Neural progenitor cell (in vitro differentiated cells): ENCODE data around the gene CCNG2. TPM values are rescaled to one million over a fixed set of nuclear protein-coding genes. Genes with fewer than 3 reads are reported as not detected.

Source experiments
- DNase-seq: peaks from one replicate; pipeline ENCODE4 v3.0.0-alpha.2; 2016; ENCODE audit warnings: low spot score
- H2AFZ ChIP-seq: fragments of 200-600 bp; sonication (generic); replicated peaks from 2 replicates; pipeline ENCODE4 v1.6.1; 2016; ENCODE audit warnings: antibody characterized with exemption
- H3F3A ChIP-seq: fragments of 200-600 bp; sonication (generic); 2 replicates; pipeline ENCODE4 v1.6.1; 2016; ENCODE audit warnings: antibody characterized with exemption, low read depth
- H3K27ac ChIP-seq: fragments of 200-600 bp; sonication (generic); 2 replicates; pipeline ENCODE4 v1.5.1; 2016; ENCODE audit warnings: mild to moderate bottlenecking
- H3K27me3 ChIP-seq: fragments of 200-600 bp; sonication (generic); 2 replicates; pipeline ENCODE4 v1.6.1; 2016; ENCODE audit warnings: mild to moderate bottlenecking, moderate library complexity
- H3K36me3 ChIP-seq: fragments of 200-600 bp; sonication (generic); 2 replicates; pipeline ENCODE4 v1.5.1; 2016
- H3K4me1 ChIP-seq: fragments of 200-600 bp; sonication (generic); 2 replicates; pipeline ENCODE4 v1.6.1; 2016; ENCODE audit warnings: mixed run types
- H3K4me2 ChIP-seq: fragments of 200-600 bp; sonication (generic); 2 replicates; pipeline ENCODE4 v1.6.1; 2016
- H3K4me3 ChIP-seq: fragments of 200-600 bp; sonication (generic); 2 replicates; pipeline ENCODE4 v1.5.1; 2016
- H3K79me2 ChIP-seq: fragments of 200-600 bp; sonication (generic); 2 replicates; pipeline ENCODE4 v1.6.1; 2016; ENCODE audit warnings: low read depth
- H3K9ac ChIP-seq: fragments of 200-600 bp; sonication (generic); 2 replicates; pipeline ENCODE4 v1.6.1; 2016
- H3K9me3 ChIP-seq: fragments of 200-600 bp; sonication (generic); 2 replicates; pipeline ENCODE4 v1.5.1; 2016; ENCODE audit warnings: low read depth
- H4K20me1 ChIP-seq: fragments of 200-600 bp; sonication (generic); 2 replicates; pipeline ENCODE4 v1.6.1; 2016; ENCODE audit warnings: low read depth
- H3K27ac Mint-ChIP-seq: 3 replicates; pipeline ENCODE4 v1.8.0; 2021; ENCODE audit warnings: mixed read lengths
- H3K27me3 Mint-ChIP-seq: 2 replicates; pipeline ENCODE4 v1.8.0; 2022; ENCODE audit warnings: low read depth, mild to moderate bottlenecking, inconsistent platforms, moderate library complexity, mixed read lengths; ENCODE audit not compliant: insufficient read depth
- H3K36me3 Mint-ChIP-seq: 3 replicates; pipeline ENCODE4 v1.8.0; 2021; ENCODE audit warnings: mixed read lengths
- H3K4me1 Mint-ChIP-seq: 3 replicates; pipeline ENCODE4 v1.8.0; 2021; ENCODE audit warnings: mixed read lengths
- H3K4me3 Mint-ChIP-seq: 3 replicates; pipeline ENCODE4 v1.8.0; 2021; ENCODE audit warnings: mild to moderate bottlenecking, moderate library complexity, mixed read lengths
- H3K9me3 Mint-ChIP-seq: 3 replicates; pipeline ENCODE4 v1.8.0; 2020; ENCODE audit warnings: mixed read lengths
- EZH2 ChIP-seq: fragments of 200-600 bp; sonication (generic); IDR thresholded peaks from 2 replicates; pipeline ENCODE4 v1.6.1; 2017; ENCODE audit warnings: antibody characterized with exemption, mild to moderate bottlenecking, moderate library complexity
- EZH2phosphoT487 ChIP-seq: fragments of 200-600 bp; sonication (generic); IDR thresholded peaks from 2 replicates; pipeline ENCODE4 v1.6.1; 2017; ENCODE audit warnings: antibody characterized with exemption
- total RNA-seq: library from RNA; depleted of rRNA; stranded (reverse); fragments of >200 nt; gene quantifications from 2 replicates; pipeline ENCODE4 v1.2.3, GENCODE V29; 2015; ENCODE audit warnings: low replicate concordance
- TF ChIP-seq, protein P1 (sequence below): fragments of 200-600 bp; sonication (generic); IDR thresholded peaks from 2 replicates; pipeline ENCODE4 v1.5.1; 2017; ENCODE audit warnings: antibody characterized with exemption, mild to moderate bottlenecking

The CCNG2 gene
- total RNA-seq, 1 donor from 2014 or later = 366 TPM

DNA sequence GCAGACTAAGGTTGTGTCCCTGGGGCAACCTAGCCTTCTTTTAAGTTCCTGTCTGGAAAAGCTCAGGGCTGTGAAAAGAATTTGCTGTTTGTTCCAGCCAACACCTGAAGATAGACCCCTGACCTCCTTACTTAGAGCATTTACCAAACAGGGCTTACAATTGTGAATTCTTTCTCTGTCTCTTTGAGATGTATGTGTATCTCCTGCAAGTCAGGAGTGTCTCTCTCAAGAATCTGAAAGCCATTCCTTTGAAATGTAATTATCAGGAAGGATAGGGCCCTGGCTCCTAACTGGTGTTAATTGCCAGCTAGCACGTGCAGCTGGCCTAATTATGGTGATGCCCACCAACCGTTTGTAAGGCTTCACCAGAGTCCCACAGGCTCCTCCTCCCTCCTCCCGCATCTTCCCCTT is 18.2 kb downstream of the CCNG2 start:
- Mint-ChIP-seq H3K27ac (peak overlapping the region; percentile 54), H3K36me3 (peaks cover 13% of the 10 kb centered on the region), H3K4me3 (peak overlapping the region; percentile 0), H3K27me3 (peaks cover 8% of the 10 kb centered on the region), H3K4me1 (peaks cover 60% of the 10 kb centered on the region), H3K9me3 (no peaks in the 10 kb centered on the region)
- no peaks in the 10 kb centered on the region for H3K9me3 ChIP-seq
- peak; percentile 92 for DNase-seq
- H3F3A ChIP-seq = peaks cover 82% of the 10 kb centered on the region
- peak overlapping the region; percentile 71 for H3K4me2 ChIP-seq
- TF ChIP-seq EZH2phosphoT487 (no peak), EZH2 (no peak)
- TF ChIP-seq, protein P1, sequence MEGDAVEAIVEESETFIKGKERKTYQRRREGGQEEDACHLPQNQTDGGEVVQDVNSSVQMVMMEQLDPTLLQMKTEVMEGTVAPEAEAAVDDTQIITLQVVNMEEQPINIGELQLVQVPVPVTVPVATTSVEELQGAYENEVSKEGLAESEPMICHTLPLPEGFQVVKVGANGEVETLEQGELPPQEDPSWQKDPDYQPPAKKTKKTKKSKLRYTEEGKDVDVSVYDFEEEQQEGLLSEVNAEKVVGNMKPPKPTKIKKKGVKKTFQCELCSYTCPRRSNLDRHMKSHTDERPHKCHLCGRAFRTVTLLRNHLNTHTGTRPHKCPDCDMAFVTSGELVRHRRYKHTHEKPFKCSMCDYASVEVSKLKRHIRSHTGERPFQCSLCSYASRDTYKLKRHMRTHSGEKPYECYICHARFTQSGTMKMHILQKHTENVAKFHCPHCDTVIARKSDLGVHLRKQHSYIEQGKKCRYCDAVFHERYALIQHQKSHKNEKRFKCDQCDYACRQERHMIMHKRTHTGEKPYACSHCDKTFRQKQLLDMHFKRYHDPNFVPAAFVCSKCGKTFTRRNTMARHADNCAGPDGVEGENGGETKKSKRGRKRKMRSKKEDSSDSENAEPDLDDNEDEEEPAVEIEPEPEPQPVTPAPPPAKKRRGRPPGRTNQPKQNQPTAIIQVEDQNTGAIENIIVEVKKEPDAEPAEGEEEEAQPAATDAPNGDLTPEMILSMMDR = no peak
- no peaks in the 10 kb centered on the region for H3K27me3 ChIP-seq
- no peak overlapping the region for H2AFZ ChIP-seq
- no peaks in the 10 kb centered on the region for H3K79me2 ChIP-seq
- H3K9ac ChIP-seq = no peak overlapping the region
- no peaks in the 10 kb centered on the region for H3K36me3 ChIP-seq
- H3K4me3 ChIP-seq = peak overlapping the region; percentile 10
- no peaks in the 10 kb centered on the region for H4K20me1 ChIP-seq
- H3K27ac ChIP-seq = peak overlapping the region; percentile 100
- H3K4me1 ChIP-seq = peaks cover 63% of the 10 kb centered on the region

DNA sequence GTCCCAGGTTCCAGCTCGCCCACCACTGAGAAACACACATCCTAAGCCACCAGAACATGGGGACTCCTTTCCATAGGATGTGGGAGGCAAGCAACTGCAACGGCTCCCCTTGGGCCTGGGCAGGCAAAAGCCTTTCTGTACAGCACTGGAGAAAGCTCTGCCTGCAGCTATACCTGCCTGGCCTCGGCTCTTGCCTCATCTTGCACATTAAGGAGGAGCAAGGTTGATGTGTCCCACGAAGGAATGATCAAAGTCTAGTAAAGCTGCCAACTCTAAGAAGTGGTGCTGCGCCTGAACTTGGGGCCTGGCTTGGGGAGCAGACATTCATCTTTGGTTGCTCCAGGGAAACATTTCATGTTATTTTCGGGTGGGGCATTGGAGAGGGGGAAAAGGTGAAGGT is 19.6 kb downstream of the CCNG2 start:
- Histone ChIP-seq H3K27ac (peak overlapping the region; percentile 100), H3K27me3 (no peaks in the 10 kb centered on the region), H3K9ac (peak overlapping the region; percentile 1), H4K20me1 (no peaks in the 10 kb centered on the region), H2AFZ (no peak overlapping the region), H3K9me3 (no peaks in the 10 kb centered on the region), H3F3A (peaks cover 67% of the 10 kb centered on the region), H3K4me2 (peak overlapping the region; percentile 71), H3K79me2 (no peaks in the 10 kb centered on the region), H3K36me3 (no peaks in the 10 kb centered on the region), H3K4me3 (peak overlapping the region; percentile 20), H3K4me1 (peaks cover 65% of the 10 kb centered on the region)
- TF ChIP-seq EZH2 = no peak
- no peak for TF ChIP-seq EZH2phosphoT487
- TF ChIP-seq, protein P1 = no peak
- Mint-ChIP-seq H3K36me3 (peaks cover 3% of the 10 kb centered on the region), H3K9me3 (no peaks in the 10 kb centered on the region), H3K4me1 (peaks cover 60% of the 10 kb centered on the region), H3K27ac (peak overlapping the region; percentile 97), H3K27me3 (peaks cover 11% of the 10 kb centered on the region), H3K4me3 (peak overlapping the region; percentile 76)
- DNase-seq = peak; percentile 53

DNA sequence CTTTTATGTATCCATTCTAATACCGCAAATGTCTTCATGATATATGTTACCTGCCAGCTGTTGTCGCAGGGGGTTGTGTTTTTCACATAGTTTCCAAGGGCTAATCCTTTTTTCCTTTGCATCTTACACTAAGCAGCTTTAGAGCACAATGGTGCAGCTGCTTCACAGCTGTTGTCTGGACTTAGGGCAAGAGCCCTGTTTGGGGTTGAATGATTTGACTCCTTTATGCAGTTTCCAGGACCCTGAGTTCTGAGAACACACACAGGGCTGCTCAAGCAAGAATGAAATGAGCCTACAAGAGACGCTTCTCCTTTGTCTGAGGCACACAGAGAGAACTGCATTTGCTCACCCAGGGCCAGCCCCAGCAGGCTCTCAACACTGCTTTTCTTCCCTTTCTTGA is 20.2 kb downstream of the CCNG2 start:
- no peaks in the 10 kb centered on the region for H3K36me3 ChIP-seq
- Mint-ChIP-seq H3K36me3 (peaks cover 2% of the 10 kb centered on the region), H3K4me1 (peaks cover 60% of the 10 kb centered on the region), H3K9me3 (no peaks in the 10 kb centered on the region), H3K27ac (peak overlapping the region; percentile 97), H3K4me3 (peak overlapping the region; percentile 76), H3K27me3 (peaks cover 11% of the 10 kb centered on the region)
- peak overlapping the region; percentile 32 for H3K4me3 ChIP-seq
- peak overlapping the region; percentile 100 for H3K27ac ChIP-seq
- H3K9me3 ChIP-seq = no peaks in the 10 kb centered on the region
- peaks cover 70% of the 10 kb centered on the region for H3K4me1 ChIP-seq
- no peaks in the 10 kb centered on the region for H4K20me1 ChIP-seq
- H2AFZ ChIP-seq = no peak overlapping the region
- no peaks in the 10 kb centered on the region for H3K79me2 ChIP-seq
- peak overlapping the region; percentile 82 for H3K9ac ChIP-seq
- peak; percentile 97 for DNase-seq
- peaks cover 65% of the 10 kb centered on the region for H3F3A ChIP-seq
- no peaks in the 10 kb centered on the region for H3K27me3 ChIP-seq
- TF ChIP-seq, protein P1 = no peak
- TF ChIP-seq EZH2phosphoT487 (peak; percentile 88), EZH2 (no peak)
- H3K4me2 ChIP-seq = peak overlapping the region; percentile 75
